GM18505 (cell line): ENCODE measurements around the gene BMPER.

Experiments used
- ATAC-seq: cut with Tn5 transposase; IDR thresholded peaks from one replicate; pipeline ENCODE4 v1.9.1; 2021; ENCODE audit not compliant: unreplicated experiment
- POLR2A ChIP-seq: IDR thresholded peaks from 4 replicates; pipeline ENCODE4 v1.6.1; 2011; ENCODE audit warnings: borderline replicate concordance; ENCODE audit not compliant: insufficient read depth, insufficient read length; ENCODE audit errors: extremely low read depth

Gene BMPER

GRCh38 chr7:34111031-34111430 is 205.7 kb downstream of the BMPER start:
- TF ChIP-seq POLR2A = no peak
- ATAC-seq = no peak

GRCh38 chr7:34115503-34115902 is 210.2 kb downstream of the BMPER start:
- no peak for ATAC-seq
- TF ChIP-seq POLR2A = no peak

- no peak for TF ChIP-seq POLR2A
- no peak for ATAC-seq
Measured at GRCh38 chr7:34117573-34117972, 212.2 kb downstream of the BMPER start.

GRCh38 chr7:34121366-34121765 is 216.0 kb downstream of the BMPER start:
- no peak for TF ChIP-seq POLR2A
- no peak for ATAC-seq

GRCh38 chr7:34123316-34123715 is 218.0 kb downstream of the BMPER start:
- ATAC-seq = no peak
- TF ChIP-seq POLR2A = no peak

GRCh38 chr7:34124765-34125164 is 219.4 kb downstream of the BMPER start:
- no peak for ATAC-seq
- no peak for TF ChIP-seq POLR2A

GRCh38 chr7:34128762-34129161 is 223.4 kb downstream of the BMPER start:
- ATAC-seq = no peak
- TF ChIP-seq POLR2A = no peak

GRCh38 chr7:34130558-34131295 is 225.4 kb downstream of the BMPER start:
- TF ChIP-seq POLR2A = no peak
- no peak for ATAC-seq

- TF ChIP-seq POLR2A = no peak
- ATAC-seq = no peak
Measured at GRCh38 chr7:34131371-34131770, 226.0 kb downstream of the BMPER start.

GRCh38 chr7:34133356-34133982 is 228.1 kb downstream of the BMPER start:
- no peak for ATAC-seq
- TF ChIP-seq POLR2A = no peak

- TF ChIP-seq POLR2A = no peak
- ATAC-seq = no peak
Measured at GRCh38 chr7:34133983-34134782, 228.8 kb downstream of the BMPER start.

GRCh38 chr7:34135924-34136323 is 230.6 kb downstream of the BMPER start:
- no peak for TF ChIP-seq POLR2A
- ATAC-seq = no peak

- no peak for TF ChIP-seq POLR2A
- ATAC-seq = no peak
Measured at GRCh38 chr7:34136698-34137097, 231.4 kb downstream of the BMPER start.

- no peak for ATAC-seq
- TF ChIP-seq POLR2A = no peak
Measured at GRCh38 chr7:34137176-34137575, 231.8 kb downstream of the BMPER start.

- ATAC-seq = no peak
Measured at GRCh38 chr7:34138483-34138882, 233.1 kb downstream of the BMPER start.

More at GRCh38 chr7:34138483-34138882, 233.1 kb downstream of the BMPER start:
- TF ChIP-seq POLR2A = no peak
